Measurements from ENCODE around the gene TBATA. TPM values are rescaled to one million over a fixed set of nuclear protein-coding genes. Genes with fewer than 3 reads are reported as not detected.
A peak's percentile ranks its signal among the peaks of the same experiment; 100 is the strongest.

TBATA gene
- total RNA-seq, 1 donor = not detected

GRCh38 chr10:70757856-70758255 lies 27.3 kb downstream of the TBATA start:
- no peak overlapping the region for H3K4me3 ChIP-seq (ENCODE audit: low read depth, low read length)
- no peak for DNase-seq (ENCODE audit: low read depth)

DNA sequence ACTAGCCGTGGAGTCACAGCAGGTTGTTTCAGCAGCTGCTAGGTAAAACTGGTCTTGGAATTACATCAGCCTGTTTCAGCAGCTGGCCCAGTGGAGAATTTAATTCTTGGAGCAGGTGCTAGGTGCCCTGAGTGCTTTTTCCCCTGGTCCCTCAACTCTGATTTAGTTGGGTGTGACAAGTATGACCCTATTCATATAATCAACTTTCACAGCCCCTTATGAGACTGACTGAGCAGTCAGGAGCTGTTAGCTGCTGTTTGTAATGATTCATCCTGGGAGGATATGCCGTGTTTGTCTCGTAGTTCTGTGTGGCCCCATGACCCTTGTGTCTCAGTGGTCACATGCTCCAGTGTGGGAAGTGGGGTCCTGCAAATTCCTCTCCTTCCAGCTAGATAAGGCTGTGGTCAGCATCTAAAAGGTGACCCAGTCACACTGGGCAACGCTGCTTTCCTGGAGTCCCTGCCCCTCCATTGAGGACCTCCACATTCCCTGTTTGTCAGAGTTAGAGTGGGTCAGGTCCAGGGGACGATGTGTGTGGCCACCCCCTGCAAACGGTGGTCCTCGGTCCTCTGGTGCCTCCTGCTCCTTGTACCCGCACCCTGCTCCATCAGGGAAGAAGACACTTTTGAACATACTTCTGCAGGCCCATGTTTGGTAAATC lies 28.3 kb downstream of the TBATA start:
- DNase-seq (ENCODE audit: low read depth) = peak; percentile 27
- TF ChIP-seq CTCF (IDR thresholded peaks at IDR 0.05; ENCODE audit: insufficient read depth, low read depth, low read length) = no peak
- no peak overlapping the region for H3K4me3 ChIP-seq (ENCODE audit: low read depth, low read length)

More at GRCh38 chr10:70757856-70758255, 27.3 kb downstream of the TBATA start:
- TF ChIP-seq CTCF (IDR thresholded peaks at IDR 0.05; ENCODE audit: insufficient read depth, low read depth, low read length) = no peak

- H3K4me3 ChIP-seq (ENCODE audit: low read depth, low read length) = no peak overlapping the region
- no peak for DNase-seq (ENCODE audit: low read depth)
- no peak for TF ChIP-seq CTCF (IDR thresholded peaks at IDR 0.05; ENCODE audit: insufficient read depth, low read depth, low read length)
Measured at GRCh38 chr10:70753841-70754621, 31.1 kb downstream of the TBATA start.

DNA sequence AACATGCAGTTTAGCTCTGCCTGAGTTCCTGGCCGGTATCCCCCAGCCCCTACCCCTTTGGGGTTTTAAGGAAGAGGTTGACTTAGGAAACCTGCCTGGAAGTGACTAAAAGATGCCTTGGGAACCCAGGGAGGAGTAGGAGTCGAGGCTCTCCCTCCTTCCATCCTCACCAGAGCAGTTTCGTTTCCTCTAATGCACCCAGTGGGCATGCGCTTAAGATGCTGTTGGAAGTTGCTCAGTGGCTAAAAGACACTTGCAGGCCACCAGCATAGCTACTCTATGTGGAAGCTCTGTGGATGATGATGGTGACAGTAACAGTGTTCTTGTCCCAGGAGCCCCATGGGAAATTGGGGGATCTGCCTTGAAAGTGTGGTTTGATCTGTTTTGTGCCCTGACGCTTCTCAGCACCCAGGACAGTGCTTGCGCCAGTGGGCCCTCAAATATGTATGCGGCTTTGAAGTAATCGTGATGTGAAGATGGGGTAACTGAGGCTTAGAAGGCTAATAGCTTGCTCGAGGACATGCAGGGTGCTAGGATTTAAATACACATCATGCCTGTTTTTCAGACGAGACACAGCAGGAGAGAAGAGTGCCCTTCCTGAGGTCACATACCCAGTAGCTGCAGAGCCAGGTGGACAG lies 32.0 kb downstream of the TBATA start:
- no peak for DNase-seq (ENCODE audit: low read depth)
- no peak for TF ChIP-seq CTCF (IDR thresholded peaks at IDR 0.05; ENCODE audit: insufficient read depth, low read depth, low read length)
- no peak overlapping the region for H3K4me3 ChIP-seq (ENCODE audit: low read depth, low read length)

DNA sequence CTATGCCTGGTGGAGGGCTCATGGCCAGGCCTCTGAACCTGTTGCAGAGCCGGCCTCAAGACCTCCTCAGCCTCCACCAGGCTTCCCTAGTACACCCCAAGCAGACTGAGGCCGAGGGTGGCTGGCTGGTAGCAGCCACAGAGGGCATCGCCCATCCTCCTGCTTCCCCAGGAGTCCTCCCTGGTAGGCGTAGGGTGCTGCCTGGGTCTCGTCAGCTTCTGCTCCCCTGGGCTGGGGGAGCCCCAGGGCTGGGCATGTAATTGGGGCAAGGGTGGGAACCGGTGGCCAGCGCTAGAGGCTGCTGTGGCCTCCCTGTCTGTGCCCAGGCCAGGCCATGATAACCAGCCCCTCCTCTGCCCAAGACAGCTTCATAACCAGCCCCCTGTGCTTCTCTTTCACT lies 32.6 kb downstream of the TBATA start:
- TF ChIP-seq CTCF (IDR thresholded peaks at IDR 0.05; ENCODE audit: insufficient read depth, low read depth, low read length) = no peak
- no peak for DNase-seq (ENCODE audit: low read depth)
- no peak overlapping the region for H3K4me3 ChIP-seq (ENCODE audit: low read depth, low read length)

- no peak overlapping the region for H3K4me3 ChIP-seq (ENCODE audit: low read depth, low read length)
- no peak for TF ChIP-seq CTCF (IDR thresholded peaks at IDR 0.05; ENCODE audit: insufficient read depth, low read depth, low read length)
- DNase-seq (ENCODE audit: low read depth) = no peak
Measured at GRCh38 chr10:70751991-70752390, 33.2 kb downstream of the TBATA start.

Measured in fibroblast of villous mesenchyme (primary cell).